ENCODE measurements around the gene INVS. TPM values are rescaled to one million over a fixed set of nuclear protein-coding genes. Genes with fewer than 3 reads are reported as not detected.
A peak's percentile ranks its signal among the peaks of the same experiment; 100 is the strongest.

INVS gene
- total and polyA plus RNA-seq, 2 of the 13 experiments (the other 11 are each of a cell fraction or from before 2014, with no cell fraction given), result 11.3 to 16.3 TPM

GRCh38 chr9:100340224-100340623, 241.2 kb downstream of the INVS start:
- WGBS (ENCODE audit: low lambda C conversion rate), result 97% methylated on average over 2 of the region's 2 CpGs
- in situ Hi-C loops (cut with HindIII; ENCODE audit: extremely low pct_ligation_motif_present, low pct_unique_long_range_greater_than_20kb) (no loop called here), intact Hi-C loops (cut with micrococcal nuclease; ENCODE audit: unreplicated experiment) (no loop called here)
- no peak overlapping the region for H3K27ac ChIP-seq (ENCODE audit: extremely low read length, insufficient read depth, low read length)
- H3K4me2 ChIP-seq (ENCODE audit: low read depth, low read length), result no peak overlapping the region
- TF ChIP-seq MLLT10 (CRISPR knock-in tag; IDR thresholded peaks at IDR 0.05) (no peak), MAFK (conservative IDR thresholded peaks at IDR 0.05 in 1 of 2, IDR thresholded peaks at IDR 0.05 in 1 of 2; ENCODE audit: low read length in 2 of 2) (0 out of 4 replicates have a peak, but pooled peaks of 1 of the 2 experiments have one; percentile 4)
- TF ChIP-seq, protein P1, sequence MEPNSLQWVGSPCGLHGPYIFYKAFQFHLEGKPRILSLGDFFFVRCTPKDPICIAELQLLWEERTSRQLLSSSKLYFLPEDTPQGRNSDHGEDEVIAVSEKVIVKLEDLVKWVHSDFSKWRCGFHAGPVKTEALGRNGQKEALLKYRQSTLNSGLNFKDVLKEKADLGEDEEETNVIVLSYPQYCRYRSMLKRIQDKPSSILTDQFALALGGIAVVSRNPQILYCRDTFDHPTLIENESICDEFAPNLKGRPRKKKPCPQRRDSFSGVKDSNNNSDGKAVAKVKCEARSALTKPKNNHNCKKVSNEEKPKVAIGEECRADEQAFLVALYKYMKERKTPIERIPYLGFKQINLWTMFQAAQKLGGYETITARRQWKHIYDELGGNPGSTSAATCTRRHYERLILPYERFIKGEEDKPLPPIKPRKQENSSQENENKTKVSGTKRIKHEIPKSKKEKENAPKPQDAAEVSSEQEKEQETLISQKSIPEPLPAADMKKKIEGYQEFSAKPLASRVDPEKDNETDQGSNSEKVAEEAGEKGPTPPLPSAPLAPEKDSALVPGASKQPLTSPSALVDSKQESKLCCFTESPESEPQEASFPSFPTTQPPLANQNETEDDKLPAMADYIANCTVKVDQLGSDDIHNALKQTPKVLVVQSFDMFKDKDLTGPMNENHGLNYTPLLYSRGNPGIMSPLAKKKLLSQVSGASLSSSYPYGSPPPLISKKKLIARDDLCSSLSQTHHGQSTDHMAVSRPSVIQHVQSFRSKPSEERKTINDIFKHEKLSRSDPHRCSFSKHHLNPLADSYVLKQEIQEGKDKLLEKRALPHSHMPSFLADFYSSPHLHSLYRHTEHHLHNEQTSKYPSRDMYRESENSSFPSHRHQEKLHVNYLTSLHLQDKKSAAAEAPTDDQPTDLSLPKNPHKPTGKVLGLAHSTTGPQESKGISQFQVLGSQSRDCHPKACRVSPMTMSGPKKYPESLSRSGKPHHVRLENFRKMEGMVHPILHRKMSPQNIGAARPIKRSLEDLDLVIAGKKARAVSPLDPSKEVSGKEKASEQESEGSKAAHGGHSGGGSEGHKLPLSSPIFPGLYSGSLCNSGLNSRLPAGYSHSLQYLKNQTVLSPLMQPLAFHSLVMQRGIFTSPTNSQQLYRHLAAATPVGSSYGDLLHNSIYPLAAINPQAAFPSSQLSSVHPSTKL (CRISPR knock-in tag; IDR thresholded peaks at IDR 0.05), result no peak
- H2AFZ ChIP-seq (ENCODE audit: low read length), result no peak overlapping the region
- peaks cover 8% of the 10 kb centered on the region; the same call in 1 of the 2 replicates for H4K20me1 ChIP-seq (ENCODE audit: insufficient read depth, low read length)
- DNase-seq (ENCODE audit: low spot score) (no peak), ATAC-seq (no peak), FAIRE-seq (no peak)
- no peaks in the 10 kb centered on the region for H3K9me3 ChIP-seq (ENCODE audit: low read length)
- POLR2A ChIA-PET, result no interaction called here
- no peaks in the 10 kb centered on the region for H3K27me3 ChIP-seq (ENCODE audit: control insufficient read depth in 1 of 2, insufficient read depth in 2 of 2, low read length in 2 of 2)
- BruUV-seq (replicated peaks), result no TSS peak
- no peaks in the 10 kb centered on the region for H3K4me1 ChIP-seq (ENCODE audit: insufficient read depth, low read length)
- H3K36me3 ChIP-seq (replicated peaks in 1 of 2; ENCODE audit: control insufficient read depth in 1 of 2, insufficient read depth in 2 of 2, low read length in 2 of 2), result peaks cover 4 to 43% of the 10 kb centered on the region in 2 experiments
- no peak overlapping the region for H3K9ac ChIP-seq (ENCODE audit: insufficient read depth, low read depth, low read length)
- H3K79me2 ChIP-seq (ENCODE audit: insufficient read depth, low read length), result peaks cover 50% of the 10 kb centered on the region
- no peak overlapping the region for H3K4me3 ChIP-seq (replicated peaks in 1 of 3; ENCODE audit: insufficient read depth in 1 of 3, low read depth in 2 of 3, low read length in 3 of 3)
- CTCF ChIA-PET (ENCODE audit: low intra/inter-chr PET ratio, low total read pairs), result no interaction called here

DNA sequence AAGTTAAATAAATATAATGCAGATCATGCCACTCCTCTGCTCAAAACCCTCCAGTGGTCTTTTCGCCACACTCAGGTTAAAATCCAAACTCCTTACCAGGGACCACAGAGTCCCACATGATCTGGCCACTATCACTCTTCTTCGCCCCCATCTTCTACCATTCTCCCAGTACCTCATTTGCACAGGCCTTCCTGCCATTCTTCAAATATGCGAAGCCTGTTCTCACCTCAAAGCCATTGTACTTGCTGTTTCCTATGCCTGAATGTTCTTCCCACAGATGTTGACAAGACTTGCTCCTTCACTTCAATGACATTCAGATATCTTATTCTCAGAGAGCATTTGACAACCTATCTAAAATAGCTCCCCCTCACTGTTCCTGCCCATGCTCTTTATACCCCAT, 242.8 kb downstream of the INVS start:
- FAIRE-seq (no peak), ATAC-seq (no peak), DNase-seq (ENCODE audit: low spot score) (no peak)
- Histone ChIP-seq H3K9ac (ENCODE audit: insufficient read depth, low read depth, low read length) (no peak overlapping the region), H3K4me2 (ENCODE audit: low read depth, low read length) (no peak overlapping the region), H2AFZ (ENCODE audit: low read length) (no peak overlapping the region), H3K36me3 (replicated peaks in 1 of 2; ENCODE audit: control insufficient read depth in 1 of 2, insufficient read depth in 2 of 2, low read length in 2 of 2) (peaks cover 4 to 51% of the 10 kb centered on the region in 2 experiments), H3K27ac (ENCODE audit: extremely low read length, insufficient read depth, low read length) (no peak overlapping the region), H3K4me3 (replicated peaks in 1 of 3; ENCODE audit: insufficient read depth in 1 of 3, low read depth in 2 of 3, low read length in 3 of 3) (no peak overlapping the region), H3K4me1 (ENCODE audit: insufficient read depth, low read length) (no peaks in the 10 kb centered on the region), H3K27me3 (ENCODE audit: control insufficient read depth in 1 of 2, insufficient read depth in 2 of 2, low read length in 2 of 2) (no peaks in the 10 kb centered on the region), H4K20me1 (ENCODE audit: insufficient read depth, low read length) (peaks cover 11% of the 10 kb centered on the region; the same call in 1 of the 2 replicates), H3K79me2 (ENCODE audit: insufficient read depth, low read length) (peaks cover 62% of the 10 kb centered on the region), H3K9me3 (ENCODE audit: low read length) (no peaks in the 10 kb centered on the region)
- ChIA-PET CTCF (ENCODE audit: low intra/inter-chr PET ratio, low total read pairs) (no interaction called here), POLR2A (no interaction called here)
- no TSS peak for BruUV-seq (replicated peaks)
- in situ Hi-C loops (cut with HindIII; ENCODE audit: extremely low pct_ligation_motif_present, low pct_unique_long_range_greater_than_20kb) (no loop called here), intact Hi-C loops (cut with micrococcal nuclease; ENCODE audit: unreplicated experiment) (no loop called here)
- WGBS (ENCODE audit: low lambda C conversion rate), result 97% methylated on average over 3 of the region's 3 CpGs
- TF ChIP-seq HES4 (CRISPR knock-in tag; IDR thresholded peaks at IDR 0.05; ENCODE audit: borderline replicate concordance) (no peak), ZNF275 (CRISPR knock-in tag; IDR thresholded peaks at IDR 0.05; ENCODE audit: borderline replicate concordance) (no peak), UBTF (CRISPR knock-in tag; IDR thresholded peaks at IDR 0.05) (no peak)

Measured in HepG2 (cell line).